GM18951 (cell line): ENCODE results near the gene FOXM1.

Experiments used
- POLR2A ChIP-seq: IDR thresholded peaks from 4 replicates; pipeline ENCODE4 v1.6.1; 2011; ENCODE audit warnings: mild to moderate bottlenecking; ENCODE audit not compliant: insufficient read length, insufficient read depth; ENCODE audit errors: extremely low read depth
- in situ Hi-C: fragments of 300-500 bp; cut with MboI; formaldehyde crosslinking; loops from one replicate; pipeline ENCODE4 v1.12.0; 2022; ENCODE audit warnings: low sequenced_read_pairs, mixed read lengths, inconsistent platforms; ENCODE audit not compliant: unreplicated experiment

FOXM1 gene

GRCh38 chr12:2864198-2864597 lies 12.8 kb downstream of the FOXM1 start:
- in situ Hi-C loops = loop anchor here (25.0 kb wide), 1 partner anchor 173 kb away; no protein-coding TSS in a partner anchor
- no peak for TF ChIP-seq POLR2A

DNA sequence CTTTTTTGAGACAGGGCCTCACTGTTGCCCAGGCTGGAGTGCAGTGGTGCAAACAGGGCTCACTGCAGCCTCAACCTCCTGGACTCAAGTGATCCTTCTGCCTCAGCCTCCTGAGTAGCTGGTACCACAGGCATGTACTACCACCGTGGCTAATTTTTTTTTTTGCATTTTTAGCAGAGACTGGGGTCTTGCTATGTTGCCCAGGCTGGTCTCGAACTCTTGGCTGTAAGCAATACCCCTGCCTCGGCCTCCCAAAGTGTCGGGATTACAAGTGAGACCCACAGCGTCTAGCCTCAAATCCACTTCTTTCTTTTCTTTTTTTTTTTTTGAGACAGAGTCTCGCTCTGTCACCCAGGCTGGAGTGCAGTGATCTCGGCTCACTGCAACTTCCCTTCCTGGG lies 13.6 kb downstream of the FOXM1 start:
- in situ Hi-C loops = loop anchor here (25.0 kb wide), 1 partner anchor 174 kb away; no protein-coding TSS in a partner anchor

DNA sequence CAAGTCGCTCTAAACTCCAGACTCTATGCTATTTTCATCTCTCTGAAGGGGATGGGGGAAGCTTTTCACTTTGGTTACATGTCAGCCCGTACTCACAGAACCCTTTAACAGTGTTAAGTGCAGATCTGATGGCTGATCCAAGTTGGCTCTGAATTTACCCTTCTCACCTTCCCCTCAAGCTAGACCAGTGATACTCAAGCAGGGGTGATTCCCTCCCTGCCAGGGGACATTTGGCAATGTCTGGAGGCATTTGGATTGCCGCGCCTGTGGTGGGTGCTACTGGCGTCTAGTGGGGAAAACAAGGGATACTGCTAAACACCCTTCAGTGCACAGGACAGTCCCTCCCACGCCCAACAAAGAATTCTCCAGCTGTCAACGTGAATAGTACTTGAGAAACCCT lies 14.1 kb downstream of the FOXM1 start:
- in situ Hi-C loops = loop anchor here (25.0 kb wide), 1 partner anchor 174 kb away; no protein-coding TSS in a partner anchor

GRCh38 chr12:2860170-2860569 lies 16.8 kb downstream of the FOXM1 start:
- in situ Hi-C loops = loop anchor here (25.0 kb wide), 1 partner anchor 177 kb away; no protein-coding TSS in a partner anchor
- no peak for TF ChIP-seq POLR2A

More for the DNA sequence above, 14.1 kb downstream of the FOXM1 start:
- no peak for TF ChIP-seq POLR2A

DNA sequence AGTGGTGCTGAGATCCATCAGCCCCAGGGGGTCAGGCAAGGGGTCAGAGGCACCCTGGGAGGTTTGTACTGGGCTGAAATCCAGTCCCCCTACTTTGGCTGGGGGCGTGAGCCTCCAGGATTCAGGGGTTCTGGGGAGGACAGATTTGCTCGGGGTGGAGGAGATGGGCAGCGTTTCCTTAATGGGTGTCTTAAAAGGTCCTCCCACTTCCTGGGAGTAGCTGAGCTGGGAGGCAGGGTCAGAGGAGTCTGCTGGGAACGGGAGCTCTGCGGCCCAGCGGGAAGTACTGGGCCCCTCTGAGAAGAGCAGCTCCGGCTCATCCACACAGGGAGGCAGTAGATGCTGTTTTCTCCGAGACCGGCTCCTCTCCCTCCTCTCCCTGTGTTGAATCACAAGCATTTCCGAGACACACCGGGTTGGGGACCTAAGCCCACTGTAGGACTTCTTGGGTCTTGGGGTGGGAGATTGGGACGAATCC lies 18.0 kb downstream of the FOXM1 start:
- no peak for TF ChIP-seq POLR2A
- in situ Hi-C loops = loop anchor here (25.0 kb wide), 1 partner anchor 178 kb away; no protein-coding TSS in a partner anchor

DNA sequence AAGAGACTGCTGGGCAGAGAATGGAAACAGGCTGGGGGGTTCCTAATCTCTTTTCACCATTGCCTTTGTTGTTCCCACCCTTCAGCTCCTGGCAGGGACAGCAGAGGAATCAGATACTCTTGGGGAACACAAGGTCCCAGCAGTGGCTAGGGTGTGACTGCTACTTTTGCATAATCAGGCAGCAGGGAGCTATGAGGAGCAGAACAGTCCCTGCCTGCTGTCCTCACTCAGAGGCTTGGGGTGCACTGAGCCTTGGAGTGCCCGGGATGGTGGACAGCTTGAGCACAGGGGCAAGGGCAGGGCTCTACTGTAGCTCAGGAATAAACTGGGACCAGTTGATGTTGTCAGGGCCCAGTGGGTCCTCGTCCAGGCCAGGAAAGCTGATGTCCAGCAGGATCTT lies 18.6 kb downstream of the FOXM1 start:
- peak; percentile 2 for TF ChIP-seq POLR2A
- in situ Hi-C loops = loop anchor here (25.0 kb wide), 1 partner anchor 179 kb away; no protein-coding TSS in a partner anchor

DNA sequence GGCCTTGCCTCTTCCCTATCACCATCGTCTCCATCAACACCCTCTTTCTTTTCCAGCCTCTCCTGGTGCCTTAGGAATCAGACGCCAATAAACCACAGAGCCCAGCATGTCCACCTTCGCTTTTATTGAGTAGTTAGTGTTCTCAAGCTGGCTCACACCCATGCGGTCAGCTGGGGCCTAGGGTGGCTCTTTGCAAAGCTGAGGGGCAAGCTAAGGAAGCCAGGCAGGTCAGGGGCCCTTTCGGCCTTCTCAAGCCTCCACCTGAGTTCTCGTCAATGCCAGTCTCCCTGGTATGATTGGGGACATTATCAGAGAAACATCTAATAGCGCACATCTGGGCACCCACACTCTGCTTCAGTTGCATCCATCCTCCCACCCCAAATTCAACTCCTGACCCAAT lies 19.4 kb downstream of the FOXM1 start:
- in situ Hi-C loops = loop anchor here (25.0 kb wide), 1 partner anchor 180 kb away; no protein-coding TSS in a partner anchor
- TF ChIP-seq POLR2A = no peak

DNA sequence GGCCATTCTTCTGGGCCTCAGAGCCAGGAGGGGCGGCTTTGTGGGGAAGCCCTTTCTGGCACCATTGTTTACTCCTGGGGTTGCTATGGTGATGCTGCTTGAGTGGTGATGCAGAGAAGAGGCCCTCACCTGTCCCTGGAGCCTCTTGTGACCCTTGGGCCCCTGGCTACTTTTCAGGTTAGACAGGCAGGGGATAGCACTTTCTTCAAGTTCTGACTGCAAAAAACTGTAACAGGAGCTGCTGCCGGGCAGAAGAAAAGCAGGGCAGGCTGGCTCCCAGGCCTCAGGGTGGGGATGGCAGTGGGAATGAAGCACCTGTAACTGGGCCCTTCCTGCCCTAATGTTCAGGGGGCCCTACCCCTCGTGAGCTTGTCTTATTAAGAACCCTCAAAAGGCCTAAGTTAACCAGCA lies 19.9 kb downstream of the FOXM1 start, which contains the start of gene TEX52:
TSS of gene TEX52 (minus strand) at position 19 of the 411 bp plus-strand sequence. CDS start at position 6, 13 bp downstream.
- in situ Hi-C loops = loop anchor here (25.0 kb wide), 1 partner anchor 180 kb away; no protein-coding TSS in a partner anchor

DNA sequence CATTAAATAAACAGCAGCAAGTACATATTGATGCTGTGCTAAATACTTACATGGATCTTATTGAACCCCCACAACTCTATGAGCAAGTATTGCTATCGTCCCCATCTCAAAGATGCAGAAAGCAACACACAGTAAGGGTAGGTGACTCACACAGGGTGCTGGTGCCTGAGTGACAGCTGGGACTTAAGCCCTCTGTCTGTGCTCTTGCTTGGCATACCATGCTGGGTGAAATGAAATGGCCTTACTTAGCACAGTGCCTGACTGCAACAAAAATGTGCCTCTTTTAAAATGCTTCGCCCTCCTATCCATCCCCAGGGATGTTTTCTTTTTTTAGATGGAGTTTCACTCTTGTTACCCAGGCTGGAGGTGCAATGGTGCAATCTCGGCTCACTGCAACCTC lies 20.9 kb downstream of the FOXM1 start:
- in situ Hi-C loops = loop anchor here (25.0 kb wide), 1 partner anchor 181 kb away; no protein-coding TSS in a partner anchor
- TF ChIP-seq POLR2A = no peak

More for the DNA sequence above, 19.9 kb downstream of the FOXM1 start, which contains the start of gene TEX52:
- TF ChIP-seq POLR2A = no peak

- in situ Hi-C loops = loop anchor here (25.0 kb wide), 1 partner anchor 182 kb away; no protein-coding TSS in a partner anchor
- TF ChIP-seq POLR2A = no peak
Observed at GRCh38 chr12:2855546-2855945, 21.4 kb downstream of the FOXM1 start.

GRCh38 chr12:2854669-2855453 lies 22.1 kb downstream of the FOXM1 start:
- in situ Hi-C loops = loop anchor here (25.0 kb wide), 1 partner anchor 182 kb away; no protein-coding TSS in a partner anchor
- no peak for TF ChIP-seq POLR2A

DNA sequence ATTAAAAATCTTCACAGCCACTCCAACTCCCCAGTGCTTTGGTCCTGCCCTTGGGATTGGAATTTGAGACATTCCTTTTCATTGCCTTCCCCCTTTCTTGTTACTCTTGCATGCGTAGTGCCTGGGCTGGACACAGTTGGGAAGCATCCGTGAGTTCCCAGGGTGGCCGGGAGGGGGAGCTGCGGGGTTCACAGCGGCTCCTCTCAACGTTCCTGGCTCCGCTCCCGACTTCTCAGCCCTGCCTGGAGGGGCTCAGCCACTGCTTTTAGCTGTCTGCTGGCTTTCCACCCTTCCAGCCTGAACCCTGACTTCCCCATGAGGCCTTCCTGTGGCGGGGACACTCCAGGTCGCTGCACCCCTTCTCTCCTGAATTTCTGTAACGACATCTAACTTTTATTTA lies 23.3 kb downstream of the FOXM1 start:
- TF ChIP-seq POLR2A = no peak
- in situ Hi-C loops = loop anchor here (25.0 kb wide), 1 partner anchor 184 kb away; no protein-coding TSS in a partner anchor

GRCh38 chr12:2851931-2852330 lies 25.0 kb downstream of the FOXM1 start:
- in situ Hi-C loops = loop anchor here (25.0 kb wide), 1 partner anchor 185 kb away; no protein-coding TSS in a partner anchor
- no peak for TF ChIP-seq POLR2A
